AG04450 (cell line): Measurements from ENCODE around the gene SLC23A2. TPM values are rescaled to one million over a fixed set of nuclear protein-coding genes. Genes with fewer than 3 reads are reported as not detected.
A peak's percentile ranks its signal among the peaks of the same experiment; 100 is the strongest.

Experiments used
- CTCF ChIA-PET: fragments of 300-600, 350-600 bp; formaldehyde crosslinking; extraction: SDS; loops from one replicate; lab custom pipeline; 2022; ENCODE audit warnings: antibody characterized with exemption, inconsistent platforms; lab: Charles Lee
- POLR2A ChIA-PET: fragments of 350-600 bp; formaldehyde crosslinking; extraction: SDS; loops from one replicate; lab custom pipeline; 2021; ENCODE audit warnings: antibody characterized with exemption, inconsistent platforms; lab: Yijun Ruan, JAX
- DNase-seq: peaks from one replicate; pipeline ENCODE4 v3.0.0-alpha.2; 2011; ENCODE audit warnings: low read depth, low spot score
- H3K27ac ChIP-seq: one replicate; pipeline ENCODE4 v1.5.1; 2012; ENCODE audit warnings: low read depth, low read length, control low read depth
- H3K27me3 ChIP-seq: one replicate; pipeline ENCODE4 v1.6.0; 2012; ENCODE audit warnings: low read length; ENCODE audit not compliant: control insufficient read depth, insufficient read depth
- H3K4me3 ChIP-seq: 2 replicates; pipeline ENCODE4 v1.5.1; 2011; ENCODE audit warnings: mild to moderate bottlenecking, low read depth, low read length, control low read depth
- H3K9me3 ChIP-seq: 2 replicates; pipeline ENCODE4 v1.5.1; 2012; ENCODE audit warnings: low read length; ENCODE audit not compliant: control insufficient read depth, insufficient read depth
- CTCF ChIP-seq: IDR thresholded peaks from 2 replicates; pipeline ENCODE4 v1.5.1; 2011; ENCODE audit warnings: low read depth, low read length, control low read depth, inconsistent platforms
- polyA plus RNA-seq: library from polyadenylated mRNA; depleted of rRNA; stranded (reverse); fragments of >200 nt; gene quantifications from 2 replicates; pipeline ENCODE4 v1.2.3, GENCODE V29; 2011

Gene SLC23A2
- polyA plus RNA-seq, 1 experiment = 17.9 TPM

- Histone ChIP-seq H3K4me3 (no peak overlapping the region), H3K9me3 (no peaks in the 10 kb centered on the region), H3K27me3 (no peaks in the 10 kb centered on the region), H3K27ac (no peak overlapping the region)
- ChIA-PET POLR2A (no interaction called here), CTCF (interaction anchor here (1.0 to 1.7 kb wide), 3 partner anchors 9 to 154 kb away, joined by 4 to 7 read pairs (median 5); no protein-coding TSS in a partner anchor)
- DNase-seq = no peak
- TF ChIP-seq CTCF = no peak
These were observed 54.3 kb downstream of the SLC23A2 start for GRCh38 chr20:4946986-4947385.

- Histone ChIP-seq H3K4me3 (no peak overlapping the region), H3K27ac (no peak overlapping the region), H3K9me3 (no peaks in the 10 kb centered on the region), H3K27me3 (no peaks in the 10 kb centered on the region)
- ChIA-PET POLR2A (no interaction called here), CTCF (no interaction called here)
- no peak for DNase-seq
- TF ChIP-seq CTCF = no peak
These were observed 54.7 kb downstream of the SLC23A2 start for GRCh38 chr20:4946585-4946984.

GRCh38 chr20:4944518-4945313, 56.6 kb downstream of the SLC23A2 start:
- DNase-seq = no peak
- Histone ChIP-seq H3K27ac (no peak overlapping the region), H3K9me3 (no peaks in the 10 kb centered on the region), H3K4me3 (no peak overlapping the region), H3K27me3 (no peaks in the 10 kb centered on the region)
- CTCF ChIA-PET = interaction anchor here (0.6 to 1.9 kb wide), 2 partner anchors 11 to 204 kb away, joined by 3 to 7 read pairs; no protein-coding TSS in a partner anchor
- POLR2A ChIA-PET = no interaction called here
- no peak for TF ChIP-seq CTCF

- Histone ChIP-seq H3K27ac (peak overlapping the region; percentile 90), H3K4me3 (no peak overlapping the region), H3K27me3 (no peaks in the 10 kb centered on the region), H3K9me3 (no peaks in the 10 kb centered on the region)
- TF ChIP-seq CTCF = no peak
- DNase-seq = peak; percentile 83
- CTCF ChIA-PET = interaction anchor here (0.6 to 1.8 kb wide), 7 partner anchors 12 to 374 kb away, joined by 3 to 10 read pairs (median 5); no protein-coding TSS in a partner anchor
- POLR2A ChIA-PET = interaction anchor here (0.7 to 1.1 kb wide), 6 partner anchors 9 to 154 kb away, joined by 3 to 11 read pairs (median 4); no protein-coding TSS in a partner anchor
These were observed 59.0 kb downstream of the SLC23A2 start for GRCh38 chr20:4942331-4942730.
